DLD1 (cell line): Measurements from ENCODE around the gene IER2.
"Not testable (repeated sequence)": the region's sequence is repeated elsewhere in the genome, so short reads cannot be mapped to it uniquely, and the experiment has no call there.

ENCODE experiments used
- in situ Hi-C: cut with HindIII; loops from 2 replicates; pipeline ENCODE4 v1.10.0; 2017; ENCODE audit warnings: low sequenced_read_pairs

IER2 gene

DNA sequence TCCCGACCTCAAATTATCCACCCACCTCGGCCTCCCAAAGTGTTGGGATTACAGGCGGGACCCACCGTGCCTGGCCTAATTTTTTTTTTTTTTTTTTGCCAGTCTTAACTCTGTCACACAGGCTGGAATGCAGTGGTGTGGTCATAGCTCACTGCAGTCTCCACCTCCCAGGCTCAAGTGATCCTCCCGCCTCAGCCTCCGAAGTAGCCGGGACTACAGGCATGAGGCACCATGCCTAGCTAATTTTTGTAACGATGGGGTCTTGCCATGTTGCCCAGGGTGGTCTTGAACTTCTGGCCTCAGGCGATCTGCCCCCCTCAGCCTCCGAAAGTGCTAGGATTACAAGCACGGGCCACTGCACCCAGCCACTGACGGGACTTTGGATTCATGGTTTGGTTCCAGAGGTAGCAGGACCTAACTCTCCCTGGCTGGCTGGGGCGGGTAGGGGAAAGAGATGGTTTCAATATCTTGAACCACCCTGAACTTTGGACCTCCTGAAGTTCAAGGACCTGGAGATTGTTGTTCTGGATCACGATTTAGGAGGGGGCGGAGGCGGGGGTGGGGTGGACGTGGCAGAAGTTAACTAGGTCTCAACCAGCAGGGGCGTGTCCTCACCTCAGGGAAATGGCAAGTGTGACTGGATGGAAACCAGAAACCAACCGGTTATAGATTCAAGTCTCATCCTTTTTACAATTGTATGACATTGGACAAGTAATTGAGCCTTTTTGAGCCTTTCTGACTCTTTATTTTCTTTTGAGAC, 40.8 kb downstream of the IER2 start:
- in situ Hi-C loops: no loop called here

DNA sequence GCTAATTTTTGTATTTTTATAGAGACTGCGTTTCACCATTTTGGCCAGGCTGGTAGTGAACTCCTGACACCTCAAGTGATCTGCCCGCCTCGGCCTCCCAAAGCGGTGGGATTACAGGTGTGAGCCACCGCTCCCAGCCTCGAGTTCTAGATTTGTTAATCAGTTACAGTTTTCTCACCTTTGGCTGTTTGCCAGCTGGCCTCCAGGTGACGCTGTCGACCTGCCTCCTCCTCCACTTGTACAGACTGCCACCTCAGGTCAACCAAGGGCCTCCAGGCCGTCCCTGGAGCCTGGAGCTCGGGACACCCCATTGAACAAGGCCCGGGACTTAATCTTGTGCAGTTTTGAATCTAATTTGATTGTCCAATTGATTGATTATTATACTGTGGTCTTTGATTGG, 45.5 kb downstream of the IER2 start:
- in situ Hi-C loops: no loop called here

DNA sequence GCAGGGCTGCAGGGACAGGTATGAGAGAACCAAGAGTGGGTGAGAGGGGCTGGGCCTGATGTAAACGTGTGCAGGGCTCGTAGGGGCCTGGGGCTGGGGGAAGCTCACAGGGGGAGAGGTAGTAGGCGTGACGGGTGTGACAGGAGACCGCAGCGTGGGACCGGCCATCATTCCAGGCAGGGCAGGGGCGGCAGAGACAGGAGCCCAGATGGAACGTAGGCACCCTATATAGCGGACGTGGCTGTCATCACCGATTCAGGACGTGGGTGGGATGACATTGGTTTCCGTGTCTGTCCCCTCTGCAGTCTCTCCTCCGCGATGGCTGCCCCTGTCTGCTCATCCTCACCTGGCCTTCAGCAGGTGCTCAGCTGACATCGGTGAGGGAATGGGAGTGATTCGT, 48.4 kb downstream of the IER2 start:
- in situ Hi-C loops: no loop called here

DNA sequence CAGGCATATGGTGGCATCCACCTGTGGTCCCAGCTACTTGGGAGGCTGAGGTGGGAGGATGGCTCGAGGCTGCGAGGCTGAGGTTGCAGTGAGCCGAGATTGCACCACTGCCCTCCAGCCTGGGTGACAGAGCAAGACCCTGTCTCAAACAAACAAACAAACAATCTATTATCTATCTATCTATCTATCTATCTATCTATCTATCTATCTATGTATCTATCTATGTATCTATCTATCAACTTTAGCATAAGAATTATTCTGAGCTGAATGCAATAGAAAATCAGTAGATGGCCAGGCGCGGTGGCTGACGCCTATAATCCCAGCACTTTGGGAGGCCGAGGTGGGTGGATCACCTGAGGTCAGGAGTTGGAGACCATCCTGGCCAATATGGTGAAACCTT, 51.9 kb downstream of the IER2 start:
- in situ Hi-C loops: not testable (repeated sequence)
